ENCODE measurements around the gene MVK. TPM values are rescaled to one million over a fixed set of nuclear protein-coding genes. Genes with fewer than 3 reads are reported as not detected.

MVK gene
- 18.1 TPM for polyA plus RNA-seq (2013, experiment 1 of 4)
- polyA plus RNA-seq (2013, experiment 2 of 4), result 15.9 TPM
- 11.6 TPM for polyA plus RNA-seq (2013, experiment 3 of 4)
- 14.7 TPM for polyA plus RNA-seq (2013, experiment 4 of 4)

GRCh38 chr12:109573029-109573913 is at the start of gene MVK, which contains the start of gene MMAB:
Gene MVK, plus strand, starts transcription at chr12:109573794. Its CDS starts 1,029 bp downstream, at chr12:109574823.
Gene MMAB, minus strand, starts transcription at chr12:109573504. Its CDS starts 24 bp downstream, at chr12:109573480.
- Histone ChIP-seq H3K27ac (ENCODE audit: insufficient read depth, low read depth, low read length, poor library complexity, severe bottlenecking) (peak within 1 kb of the TSS; percentile 88), H3K27me3 (ENCODE audit: control insufficient read depth, insufficient read depth, low read length, poor library complexity, severe bottlenecking) (no peaks in the 10 kb centered on the region), H3K4me1 (ENCODE audit: control insufficient read depth, insufficient read depth, low read length) (peaks cover 6% of the 10 kb centered on the region), H3K4me3 (ENCODE audit: insufficient read depth, low read depth, low read length) (peak within 1 kb of the TSS; percentile 76), H3K36me3 (ENCODE audit: control insufficient read depth, insufficient read depth, low read length) (peaks cover 6% of the 10 kb centered on the region), H3K9me3 (ENCODE audit: control insufficient read depth, low read length) (no peaks in the 10 kb centered on the region)
- 3 to 4% methylated on average over 74 of the region's 74 CpGs for WGBS, 2 experiments

GRCh38 chr12:109524466-109525278 is 48.9 kb upstream of the MVK start:
- 44 to 54% methylated on average over 26 of the region's 26 CpGs for WGBS, 2 experiments
- no peaks in the 10 kb centered on the region for H3K36me3 ChIP-seq (ENCODE audit: control insufficient read depth, insufficient read depth, low read length)
- H3K9me3 ChIP-seq (ENCODE audit: control insufficient read depth, low read length), result no peaks in the 10 kb centered on the region
- peaks cover 26% of the 10 kb centered on the region for H3K27me3 ChIP-seq (ENCODE audit: control insufficient read depth, insufficient read depth, low read length, poor library complexity, severe bottlenecking)
- H3K4me1 ChIP-seq (ENCODE audit: control insufficient read depth, insufficient read depth, low read length), result peaks cover 28% of the 10 kb centered on the region
- H3K27ac ChIP-seq (ENCODE audit: insufficient read depth, low read depth, low read length, poor library complexity, severe bottlenecking), result peak overlapping the region; percentile 62
- H3K4me3 ChIP-seq (ENCODE audit: insufficient read depth, low read depth, low read length), result no peak overlapping the region

- H3K4me3 ChIP-seq (ENCODE audit: insufficient read depth, low read depth, low read length), result no peak overlapping the region
- H3K4me1 ChIP-seq (ENCODE audit: control insufficient read depth, insufficient read depth, low read length), result peaks cover 34% of the 10 kb centered on the region
- H3K27me3 ChIP-seq (ENCODE audit: control insufficient read depth, insufficient read depth, low read length, poor library complexity, severe bottlenecking), result peaks cover 26% of the 10 kb centered on the region
- 47 to 66% methylated on average over 3 of the region's 3 CpGs for WGBS, 2 experiments
- H3K27ac ChIP-seq (ENCODE audit: insufficient read depth, low read depth, low read length, poor library complexity, severe bottlenecking), result peak overlapping the region; percentile 62
- no peaks in the 10 kb centered on the region for H3K36me3 ChIP-seq (ENCODE audit: control insufficient read depth, insufficient read depth, low read length)
- H3K9me3 ChIP-seq (ENCODE audit: control insufficient read depth, low read length), result no peaks in the 10 kb centered on the region
Measured at GRCh38 chr12:109525279-109525585, 48.4 kb upstream of the MVK start.

GRCh38 chr12:109527489-109528123 is 46.0 kb upstream of the MVK start:
- H3K36me3 ChIP-seq (ENCODE audit: control insufficient read depth, insufficient read depth, low read length), result peaks cover 4% of the 10 kb centered on the region
- 89 to 93% methylated on average over 8 of the region's 8 CpGs for WGBS, 2 experiments
- peaks cover 37% of the 10 kb centered on the region for H3K4me1 ChIP-seq (ENCODE audit: control insufficient read depth, insufficient read depth, low read length)

GRCh38 chr12:109529691-109530640 is 43.6 kb upstream of the MVK start:
- no peak overlapping the region for H3K27ac ChIP-seq (ENCODE audit: insufficient read depth, low read depth, low read length, poor library complexity, severe bottlenecking)
- peaks cover 4% of the 10 kb centered on the region for H3K36me3 ChIP-seq (ENCODE audit: control insufficient read depth, insufficient read depth, low read length)

More at GRCh38 chr12:109527489-109528123, 46.0 kb upstream of the MVK start:
- H3K27me3 ChIP-seq (ENCODE audit: control insufficient read depth, insufficient read depth, low read length, poor library complexity, severe bottlenecking), result peaks cover 7% of the 10 kb centered on the region
- no peaks in the 10 kb centered on the region for H3K9me3 ChIP-seq (ENCODE audit: control insufficient read depth, low read length)
- no peak overlapping the region for H3K4me3 ChIP-seq (ENCODE audit: insufficient read depth, low read depth, low read length)
- no peak overlapping the region for H3K27ac ChIP-seq (ENCODE audit: insufficient read depth, low read depth, low read length, poor library complexity, severe bottlenecking)

GRCh38 chr12:109531411-109531810 is 42.2 kb upstream of the MVK start:
- H3K27me3 ChIP-seq (ENCODE audit: control insufficient read depth, insufficient read depth, low read length, poor library complexity, severe bottlenecking), result no peaks in the 10 kb centered on the region
- no peak overlapping the region for H3K4me3 ChIP-seq (ENCODE audit: insufficient read depth, low read depth, low read length)
- H3K4me1 ChIP-seq (ENCODE audit: control insufficient read depth, insufficient read depth, low read length), result peaks cover 10% of the 10 kb centered on the region
- no peaks in the 10 kb centered on the region for H3K9me3 ChIP-seq (ENCODE audit: control insufficient read depth, low read length)
- 96 to 99% methylated on average over 2 of the region's 2 CpGs for WGBS, 2 experiments
- peaks cover 4% of the 10 kb centered on the region for H3K36me3 ChIP-seq (ENCODE audit: control insufficient read depth, insufficient read depth, low read length)
- H3K27ac ChIP-seq (ENCODE audit: insufficient read depth, low read depth, low read length, poor library complexity, severe bottlenecking), result no peak overlapping the region

More at GRCh38 chr12:109529691-109530640, 43.6 kb upstream of the MVK start:
- Histone ChIP-seq H3K27me3 (ENCODE audit: control insufficient read depth, insufficient read depth, low read length, poor library complexity, severe bottlenecking) (no peaks in the 10 kb centered on the region), H3K4me1 (ENCODE audit: control insufficient read depth, insufficient read depth, low read length) (peaks cover 17% of the 10 kb centered on the region), H3K9me3 (ENCODE audit: control insufficient read depth, low read length) (no peaks in the 10 kb centered on the region), H3K4me3 (ENCODE audit: insufficient read depth, low read depth, low read length) (no peak overlapping the region)
- 80 to 81% methylated on average over 19 of the region's 19 CpGs for WGBS, 2 experiments

GRCh38 chr12:109532721-109533486 is 40.7 kb upstream of the MVK start:
- Histone ChIP-seq H3K27me3 (ENCODE audit: control insufficient read depth, insufficient read depth, low read length, poor library complexity, severe bottlenecking) (no peaks in the 10 kb centered on the region), H3K9me3 (ENCODE audit: control insufficient read depth, low read length) (no peaks in the 10 kb centered on the region), H3K36me3 (ENCODE audit: control insufficient read depth, insufficient read depth, low read length) (peaks cover 4% of the 10 kb centered on the region), H3K4me1 (ENCODE audit: control insufficient read depth, insufficient read depth, low read length) (peaks cover 10% of the 10 kb centered on the region), H3K27ac (ENCODE audit: insufficient read depth, low read depth, low read length, poor library complexity, severe bottlenecking) (no peak overlapping the region), H3K4me3 (ENCODE audit: insufficient read depth, low read depth, low read length) (no peak overlapping the region)
- WGBS, 2 experiments, result 89 to 92% methylated on average over 24 of the region's 24 CpGs

DNA sequence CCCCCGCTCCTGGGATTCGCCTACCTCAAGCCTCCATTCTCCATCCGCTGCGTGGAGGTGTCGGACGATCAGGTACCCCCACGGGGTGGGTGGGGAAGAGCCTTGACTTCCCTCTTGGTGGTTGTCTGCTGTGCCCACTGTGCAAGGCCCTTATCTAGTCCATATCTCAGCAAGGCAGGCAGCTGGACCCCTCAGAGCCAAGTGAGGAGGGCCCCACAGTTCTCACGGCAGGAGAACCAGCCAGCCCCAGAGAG is 40.2 kb upstream of the MVK start:
- 95 to 97% methylated on average over 8 of the region's 8 CpGs for WGBS, 2 experiments
- H3K9me3 ChIP-seq (ENCODE audit: control insufficient read depth, low read length), result no peaks in the 10 kb centered on the region
- H3K27me3 ChIP-seq (ENCODE audit: control insufficient read depth, insufficient read depth, low read length, poor library complexity, severe bottlenecking), result no peaks in the 10 kb centered on the region
- no peak overlapping the region for H3K27ac ChIP-seq (ENCODE audit: insufficient read depth, low read depth, low read length, poor library complexity, severe bottlenecking)
- peaks cover 4% of the 10 kb centered on the region for H3K36me3 ChIP-seq (ENCODE audit: control insufficient read depth, insufficient read depth, low read length)
- H3K4me3 ChIP-seq (ENCODE audit: insufficient read depth, low read depth, low read length), result no peak overlapping the region
- H3K4me1 ChIP-seq (ENCODE audit: control insufficient read depth, insufficient read depth, low read length), result peaks cover 10% of the 10 kb centered on the region

GRCh38 chr12:109534456-109534855 is 39.1 kb upstream of the MVK start:
- Histone ChIP-seq H3K4me3 (ENCODE audit: insufficient read depth, low read depth, low read length) (no peak overlapping the region), H3K36me3 (ENCODE audit: control insufficient read depth, insufficient read depth, low read length) (peaks cover 4% of the 10 kb centered on the region), H3K27me3 (ENCODE audit: control insufficient read depth, insufficient read depth, low read length, poor library complexity, severe bottlenecking) (no peaks in the 10 kb centered on the region), H3K27ac (ENCODE audit: insufficient read depth, low read depth, low read length, poor library complexity, severe bottlenecking) (no peak overlapping the region), H3K9me3 (ENCODE audit: control insufficient read depth, low read length) (no peaks in the 10 kb centered on the region), H3K4me1 (ENCODE audit: control insufficient read depth, insufficient read depth, low read length) (peaks cover 10% of the 10 kb centered on the region)
- WGBS, 2 experiments, result 95 to 96% methylated on average over 15 of the region's 15 CpGs
